Measurements from ENCODE around the gene CUL5. TPM values are rescaled to one million over a fixed set of nuclear protein-coding genes. Genes with fewer than 3 reads are reported as not detected.

Gene CUL5
- polyA plus RNA-seq, 3 donors = 24.7 to 37.8 (median 36.7) TPM

GRCh38 chr11:108142304-108142703, 133.6 kb downstream of the CUL5 start:
- Mint-ChIP-seq H3K9me3 (no peaks in the 10 kb centered on the region), H3K4me1 (no peaks in the 10 kb centered on the region), H3K4me3 (no peak overlapping the region), H3K27ac (no peak overlapping the region), H3K36me3 (peaks cover 70 to 84% of the 10 kb centered on the region in 2 donors), H3K27me3 (ENCODE audit: low read depth in 3 of 3) (no peaks in the 10 kb centered on the region)
- TF ChIP-seq, protein P1, sequence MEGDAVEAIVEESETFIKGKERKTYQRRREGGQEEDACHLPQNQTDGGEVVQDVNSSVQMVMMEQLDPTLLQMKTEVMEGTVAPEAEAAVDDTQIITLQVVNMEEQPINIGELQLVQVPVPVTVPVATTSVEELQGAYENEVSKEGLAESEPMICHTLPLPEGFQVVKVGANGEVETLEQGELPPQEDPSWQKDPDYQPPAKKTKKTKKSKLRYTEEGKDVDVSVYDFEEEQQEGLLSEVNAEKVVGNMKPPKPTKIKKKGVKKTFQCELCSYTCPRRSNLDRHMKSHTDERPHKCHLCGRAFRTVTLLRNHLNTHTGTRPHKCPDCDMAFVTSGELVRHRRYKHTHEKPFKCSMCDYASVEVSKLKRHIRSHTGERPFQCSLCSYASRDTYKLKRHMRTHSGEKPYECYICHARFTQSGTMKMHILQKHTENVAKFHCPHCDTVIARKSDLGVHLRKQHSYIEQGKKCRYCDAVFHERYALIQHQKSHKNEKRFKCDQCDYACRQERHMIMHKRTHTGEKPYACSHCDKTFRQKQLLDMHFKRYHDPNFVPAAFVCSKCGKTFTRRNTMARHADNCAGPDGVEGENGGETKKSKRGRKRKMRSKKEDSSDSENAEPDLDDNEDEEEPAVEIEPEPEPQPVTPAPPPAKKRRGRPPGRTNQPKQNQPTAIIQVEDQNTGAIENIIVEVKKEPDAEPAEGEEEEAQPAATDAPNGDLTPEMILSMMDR (IDR thresholded peaks at IDR 0.05) = no peak
- Histone ChIP-seq H3K36me3 (replicated peaks in 1 of 2; ENCODE audit: control insufficient read depth in 1 of 2, insufficient read depth in 2 of 2, low read length in 2 of 2) (peaks cover 67 to 91% of the 10 kb centered on the region in 2 donors), H3K4me3 (replicated peaks in 1 of 3; ENCODE audit: low read depth in 2 of 3, low read length in 3 of 3) (no peak overlapping the region), H3K27me3 (ENCODE audit: control insufficient read depth in 2 of 2, insufficient read depth in 2 of 2, low read length in 2 of 2) (no peaks in the 10 kb centered on the region), H3K9me3 (replicated peaks in 1 of 2; ENCODE audit: control insufficient read depth in 1 of 2, insufficient read depth in 1 of 2, low read length in 2 of 2) (no peaks in the 10 kb centered on the region), H3K4me1 (ENCODE audit: control insufficient read depth in 1 of 2, insufficient read depth in 2 of 2, low read length in 2 of 2) (no peaks in the 10 kb centered on the region), H4K20me1 (ENCODE audit: insufficient read depth, low read length) (no peaks in the 10 kb centered on the region), H3K79me2 (ENCODE audit: insufficient read depth, low read length) (no peaks in the 10 kb centered on the region), H3K4me2 (replicated peaks; ENCODE audit: extremely low read depth, low read length, poor library complexity, severe bottlenecking) (no peak overlapping the region), H3K27ac (ENCODE audit: low read depth in 1 of 2, low read length in 2 of 2) (no peak overlapping the region), H3K9ac (ENCODE audit: insufficient read depth, low read length, poor library complexity, severe bottlenecking) (no peak overlapping the region), H2AFZ (ENCODE audit: insufficient read depth, low read depth, low read length, poor library complexity, severe bottlenecking) (no peak overlapping the region)
- no peak for DNase-seq
- intact Hi-C loops (cut with micrococcal nuclease) = no loop called here
- 100% methylated on average over 7 of the region's 7 CpGs for WGBS (ENCODE audit: insufficient coverage)

DNA sequence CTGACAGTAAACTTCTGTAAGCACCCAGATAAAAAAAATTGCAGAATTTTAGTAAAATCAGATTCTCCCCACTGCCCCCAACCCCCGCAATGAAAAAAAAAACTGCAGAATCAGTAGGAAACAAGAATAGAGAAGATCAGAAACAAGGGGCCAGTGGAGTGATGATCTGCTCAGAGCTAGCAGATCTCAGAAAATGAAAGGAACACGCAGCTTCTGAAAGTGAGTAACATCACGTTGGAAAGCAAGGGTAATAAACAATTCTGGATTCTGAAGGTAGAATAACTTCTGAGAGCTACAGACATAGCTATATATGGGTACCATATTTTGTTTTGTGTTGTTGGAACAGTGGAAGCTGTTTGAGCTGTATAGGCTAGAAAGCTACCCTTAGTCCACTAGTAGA, 135.9 kb downstream of the CUL5 start:
- Histone ChIP-seq H4K20me1 (ENCODE audit: insufficient read depth, low read length) (no peaks in the 10 kb centered on the region), H3K79me2 (ENCODE audit: insufficient read depth, low read length) (no peaks in the 10 kb centered on the region), H3K9me3 (replicated peaks in 1 of 2; ENCODE audit: control insufficient read depth in 1 of 2, insufficient read depth in 1 of 2, low read length in 2 of 2) (no peaks in the 10 kb centered on the region), H3K9ac (ENCODE audit: insufficient read depth, low read length, poor library complexity, severe bottlenecking) (no peak overlapping the region), H3K27me3 (ENCODE audit: control insufficient read depth in 2 of 2, insufficient read depth in 2 of 2, low read length in 2 of 2) (no peaks in the 10 kb centered on the region), H3K4me2 (replicated peaks; ENCODE audit: extremely low read depth, low read length, poor library complexity, severe bottlenecking) (no peak overlapping the region), H2AFZ (ENCODE audit: insufficient read depth, low read depth, low read length, poor library complexity, severe bottlenecking) (no peak overlapping the region), H3K4me1 (ENCODE audit: control insufficient read depth in 1 of 2, insufficient read depth in 2 of 2, low read length in 2 of 2) (no peaks in the 10 kb centered on the region), H3K36me3 (replicated peaks in 1 of 2; ENCODE audit: control insufficient read depth in 1 of 2, insufficient read depth in 2 of 2, low read length in 2 of 2) (peaks cover 81 to 97% of the 10 kb centered on the region in 2 donors), H3K4me3 (replicated peaks in 1 of 3; ENCODE audit: low read depth in 2 of 3, low read length in 3 of 3) (no peak overlapping the region), H3K27ac (ENCODE audit: low read depth in 1 of 2, low read length in 2 of 2) (no peak overlapping the region)
- no CpG with 5 or more reads among the region's 3 CpGs for WGBS (ENCODE audit: insufficient coverage)
- peaks cover 82 to 91% of the 10 kb centered on the region in 2 donors for H3K36me3 Mint-ChIP-seq
- TF ChIP-seq, protein P1 (IDR thresholded peaks at IDR 0.05) = no peak
- H3K9me3 Mint-ChIP-seq = no peaks in the 10 kb centered on the region
- intact Hi-C loops (cut with micrococcal nuclease) = no loop called here
- H3K27me3 Mint-ChIP-seq (ENCODE audit: low read depth in 3 of 3) = no peaks in the 10 kb centered on the region
- no peak overlapping the region for H3K27ac Mint-ChIP-seq
- no peaks in the 10 kb centered on the region for H3K4me1 Mint-ChIP-seq
- DNase-seq = no peak
- no peak overlapping the region for H3K4me3 Mint-ChIP-seq
